GM12878 (cell line): Measurements from ENCODE around the gene PRSS8. TPM values are rescaled to one million over a fixed set of nuclear protein-coding genes. Genes with fewer than 3 reads are reported as not detected.

Source experiments
- ATAC-seq: fragments of 200-7000 bp; cut with Tn5 transposase; 3 replicates; pipeline ENCODE4 v1.9.1; 2020; ENCODE audit warnings: mild to moderate bottlenecking, moderate library complexity
- BruUV-seq: library from RNA; stranded (reverse); fragments of 400-500 nt; replicated peaks from 2 replicates; lab custom pipeline; 2021; lab: Mats Ljungman, UMichigan
- CTCF ChIA-PET: fragments of 300-600 bp; sonication (Branson Sonifier 250); formaldehyde crosslinking; extraction: SDS; loops from one replicate; lab custom pipeline; 2021; ENCODE audit warnings: inconsistent platforms; lab: Yijun Ruan, JAX
- POLR2A ChIA-PET: fragments of 350-600 bp; formaldehyde crosslinking; extraction: SDS; loops from one replicate; lab custom pipeline; 2021; ENCODE audit warnings: inconsistent platforms; lab: Charles Lee
- RAD21 ChIA-PET: fragments of 300-600 bp; sonication (Branson Sonifier 250); formaldehyde crosslinking; loops from one replicate; lab custom pipeline; 2023; ENCODE audit warnings: antibody characterized with exemption; ENCODE audit not compliant: unreplicated experiment; lab: Charles Lee
- SMC1A ChIA-PET: fragments of 300-600 bp; sonication (Branson Sonifier 250); formaldehyde crosslinking; loops from one replicate; lab custom pipeline; 2023; ENCODE audit not compliant: unreplicated experiment, uncharacterized antibody; lab: Charles Lee
- DNase-seq: peaks from one replicate; pipeline ENCODE4 v3.0.0-alpha.2; 2011; ENCODE audit warnings: low read depth, low spot score
- FAIRE-seq: peaks from 3 replicates; lab custom pipeline; 2011; peaks lifted over from hg19 to GRCh38; lab: Jason Lieb, UNC
- H2AFZ ChIP-seq: 2 replicates; pipeline ENCODE4 v1.6.0; 2011; ENCODE audit warnings: low read depth, low read length, control low read depth; ENCODE audit not compliant: control insufficient read depth
- H3K27ac ChIP-seq: 2 replicates; pipeline ENCODE4 v1.5.1; 2011; ENCODE audit warnings: control low read depth; ENCODE audit not compliant: control insufficient read depth, insufficient read depth
- H3K27me3 ChIP-seq, 2 experiments: replicated peaks in 1 of 2; 2 replicates each; pipeline versions ENCODE4 v1.6.0 to v1.6.1; 2011; ENCODE audit warnings: low read length in 1 of 2; ENCODE audit not compliant: control insufficient read depth in 2 of 2, insufficient read depth in 2 of 2
- H3K36me3 ChIP-seq, 2 experiments: 2 replicates each; pipeline ENCODE4 v1.5.1; 2011; ENCODE audit warnings: low read length in 1 of 2; ENCODE audit not compliant: control insufficient read depth in 2 of 2, insufficient read depth in 2 of 2
- H3K4me1 ChIP-seq: 2 replicates; pipeline ENCODE4 v1.6.1; 2011; ENCODE audit warnings: mild to moderate bottlenecking, low read length, moderate library complexity, mixed read lengths; ENCODE audit not compliant: control insufficient read depth, insufficient read depth
- H3K4me2 ChIP-seq: 2 replicates; pipeline ENCODE4 v1.6.0; 2011; ENCODE audit warnings: control low read depth; ENCODE audit not compliant: control insufficient read depth, insufficient read depth
- H3K4me3 ChIP-seq: fragments of 200-600 bp; sonication (generic); 2 replicates; pipeline ENCODE4 v1.5.1; 2016
- H3K79me2 ChIP-seq: 2 replicates; pipeline ENCODE4 v1.6.0; 2011; ENCODE audit warnings: low read length; ENCODE audit not compliant: control insufficient read depth, insufficient read depth
- H3K9ac ChIP-seq: 2 replicates; pipeline ENCODE4 v1.8.0; 2011; ENCODE audit warnings: low read length, control low read depth, mixed read lengths; ENCODE audit not compliant: control insufficient read depth, insufficient read depth
- H3K9me3 ChIP-seq: replicated peaks from 3 replicates; pipeline ENCODE4 v1.5.1; 2011; ENCODE audit warnings: mild to moderate bottlenecking, low read length; ENCODE audit not compliant: control insufficient read depth, insufficient read depth
- H4K20me1 ChIP-seq: 2 replicates; pipeline ENCODE4 v1.6.0; 2011; ENCODE audit not compliant: control insufficient read depth, insufficient read depth
- BMI1 ChIP-seq: fragments of 450-650 bp; IDR thresholded peaks from 2 replicates; pipeline ENCODE4 v1.6.1; 2016; ENCODE audit warnings: mild to moderate bottlenecking, moderate library complexity, borderline replicate concordance
- CEBPZ ChIP-seq: fragments of 150-350 bp; IDR thresholded peaks from 2 replicates; pipeline ENCODE4 v1.6.1; 2016; ENCODE audit warnings: low read depth, low read length
- EZH2 ChIP-seq: IDR thresholded peaks from 2 replicates; pipeline ENCODE4 v1.6.1; 2012; ENCODE audit warnings: low read depth, mild to moderate bottlenecking, control low read depth, inconsistent platforms, low read length, borderline replicate concordance; ENCODE audit not compliant: control insufficient read depth
- FOXK2 ChIP-seq: fragments of 450-650 bp; IDR thresholded peaks from 2 replicates; pipeline ENCODE4 v1.6.1; 2017; ENCODE audit warnings: mild to moderate bottlenecking, moderate library complexity
- GATAD2B ChIP-seq: fragments of 450-650 bp; conservative IDR thresholded peaks from 2 replicates; pipeline ENCODE4 v1.6.1; 2017; ENCODE audit warnings: low read depth, mild to moderate bottlenecking, moderate library complexity
- MTA3 ChIP-seq: IDR thresholded peaks from 2 replicates; pipeline ENCODE4 v1.6.1; 2012; ENCODE audit warnings: low read length, inconsistent platforms, borderline replicate concordance
- PKNOX1 ChIP-seq: fragments of 450-650 bp; IDR thresholded peaks from 2 replicates; pipeline ENCODE4 v1.6.1; 2016; ENCODE audit warnings: mild to moderate bottlenecking
- POLR2AphosphoS5 ChIP-seq: IDR thresholded peaks from 2 replicates; pipeline ENCODE4 v1.6.1; 2011; ENCODE audit warnings: mild to moderate bottlenecking, low read length, inconsistent platforms
- SMAD1 ChIP-seq: fragments of 450-650 bp; IDR thresholded peaks from 2 replicates; pipeline ENCODE4 v1.6.1; 2018; ENCODE audit warnings: mild to moderate bottlenecking, low read depth; ENCODE audit not compliant: partially characterized antibody
- TCF7 ChIP-seq: IDR thresholded peaks from 2 replicates; pipeline ENCODE4 v1.6.1; 2014; ENCODE audit warnings: antibody characterized with exemption, borderline replicate concordance
- WRNIP1 ChIP-seq: IDR thresholded peaks from 2 replicates; pipeline ENCODE4 v1.6.1; 2011; ENCODE audit warnings: low read depth, low read length, improper control_type of control experiment, borderline replicate concordance
- WGBS: methylation state at CpG from one replicate; pipeline ENCODE4 v1.1.6; 2016; ENCODE audit warnings: low lambda C conversion rate; ENCODE audit not compliant: insufficient replicate concordance, insufficient coverage; ENCODE audit errors: missing lambda C conversion rate; 5-methylcytosine and 5-hydroxymethylcytosine counted together
- in situ Hi-C: fragments of 300-500 bp; cut with MboI; formaldehyde crosslinking; loops from 9 replicates; pipeline ENCODE4 v1.14.3; 2018; ENCODE audit warnings: mixed read lengths
- intact Hi-C: fragments of 100-400 bp; cut with micrococcal nuclease; formaldehyde crosslinking; loops from one replicate; pipeline ENCODE4 v1.14.2; 2022; ENCODE audit not compliant: unreplicated experiment
- polyA plus RNA-seq, 11 experiments: library from polyadenylated mRNA; depleted of rRNA in 4 of 11; unstranded in 6 of 11; stranded (reverse) in 5 of 11; fragments of >200 nt; fragmentation: Nextera tagmentation in 4 of 11; fragmentation: Illumina TruSeq in 1 of 11; extraction: Ambion mirVana in 4 of 11; extraction: Trizol in 1 of 11; gene quantifications; 1 replicate in 1 of 11; 2 replicates in 10 of 11; pipeline versions ENCODE4 v1.2.1 to v1.2.3, GENCODE V29; 2011 to 2016; ENCODE audit warnings: inconsistent platforms in 2 of 11, missing spikeins in 2 of 11, low read depth in 1 of 11
- total RNA-seq, 4 experiments: library from RNA; depleted of rRNA in 3 of 4; stranded (reverse); fragments of >200 nt in 3 of 4; fragmentation: Illumina TruSeq in 1 of 4; extraction: Trizol in 1 of 4; gene quantifications; 2 replicates each; pipeline versions ENCODE4 v1.2.1 to v1.2.3, GENCODE V29; 2013 to 2021
- TF ChIP-seq, protein P1 (sequence below): fragments of 450-650 bp; IDR thresholded peaks from 2 replicates; pipeline ENCODE4 v1.6.1; 2018; ENCODE audit warnings: mild to moderate bottlenecking, low read depth, moderate library complexity; ENCODE audit not compliant: partially characterized antibody
- TF ChIP-seq, protein P2 (sequence below): fragments of 450-650 bp; conservative IDR thresholded peaks from 2 replicates; pipeline ENCODE4 v1.6.1; 2017; ENCODE audit warnings: mild to moderate bottlenecking, moderate library complexity

The PRSS8 gene
- total and polyA plus RNA-seq, 10 of the 15 experiments (the other 5 are each of a cell fraction or from before 2014, with no cell fraction given), result 0.33 to 0.58 TPM; not detected in 8

- no peak for ATAC-seq
- no peak for DNase-seq
- H3K4me1 ChIP-seq, result no peaks in the 10 kb centered on the region; the same call in 1 of the 2 replicates
- no peaks in the 10 kb centered on the region for H3K36me3 ChIP-seq
- CTCF ChIA-PET, result interaction anchor here (0.7 kb wide), 1 partner anchor 246 kb away, joined by 3 read pairs; no protein-coding TSS in a partner anchor
- no peaks in the 10 kb centered on the region for H3K79me2 ChIP-seq
- in situ Hi-C loops, result no loop called here
- SMC1A ChIA-PET, result interaction anchor here (0.9 to 1.0 kb wide), 2 partner anchors 16 to 62 kb away, joined by 3 read pairs; partner anchors contain the start of genes ZNF646 and ZNF668
- H3K27ac ChIP-seq, result no peak overlapping the region
- H2AFZ ChIP-seq, result no peak overlapping the region
- H3K4me3 ChIP-seq, result no peak overlapping the region
- POLR2A ChIA-PET, result interaction anchor here (0.6 kb wide), 1 partner anchor 43 kb away, joined by 3 read pairs; the partner anchor contains the start of gene FUS
- H3K9me3 ChIP-seq, result no peaks in the 10 kb centered on the region
- no TSS peak for BruUV-seq
- intact Hi-C loops, result no loop called here
- no peak for TF ChIP-seq FOXK2
- TF ChIP-seq, protein P1, sequence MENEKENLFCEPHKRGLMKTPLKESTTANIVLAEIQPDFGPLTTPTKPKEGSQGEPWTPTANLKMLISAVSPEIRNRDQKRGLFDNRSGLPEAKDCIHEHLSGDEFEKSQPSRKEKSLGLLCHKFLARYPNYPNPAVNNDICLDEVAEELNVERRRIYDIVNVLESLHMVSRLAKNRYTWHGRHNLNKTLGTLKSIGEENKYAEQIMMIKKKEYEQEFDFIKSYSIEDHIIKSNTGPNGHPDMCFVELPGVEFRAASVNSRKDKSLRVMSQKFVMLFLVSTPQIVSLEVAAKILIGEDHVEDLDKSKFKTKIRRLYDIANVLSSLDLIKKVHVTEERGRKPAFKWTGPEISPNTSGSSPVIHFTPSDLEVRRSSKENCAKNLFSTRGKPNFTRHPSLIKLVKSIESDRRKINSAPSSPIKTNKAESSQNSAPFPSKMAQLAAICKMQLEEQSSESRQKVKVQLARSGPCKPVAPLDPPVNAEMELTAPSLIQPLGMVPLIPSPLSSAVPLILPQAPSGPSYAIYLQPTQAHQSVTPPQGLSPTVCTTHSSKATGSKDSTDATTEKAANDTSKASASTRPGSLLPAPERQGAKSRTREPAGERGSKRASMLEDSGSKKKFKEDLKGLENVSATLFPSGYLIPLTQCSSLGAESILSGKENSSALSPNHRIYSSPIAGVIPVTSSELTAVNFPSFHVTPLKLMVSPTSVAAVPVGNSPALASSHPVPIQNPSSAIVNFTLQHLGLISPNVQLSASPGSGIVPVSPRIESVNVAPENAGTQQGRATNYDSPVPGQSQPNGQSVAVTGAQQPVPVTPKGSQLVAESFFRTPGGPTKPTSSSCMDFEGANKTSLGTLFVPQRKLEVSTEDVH, result no peak
- TF ChIP-seq GATAD2B, result no peak
- TF ChIP-seq EZH2, result no peak
- TF ChIP-seq MTA3, result no peak
- TF ChIP-seq POLR2AphosphoS5, result no peak
- TF ChIP-seq TCF7, result no peak
- no peak for TF ChIP-seq PKNOX1
- TF ChIP-seq CEBPZ, result no peak
- no peak for TF ChIP-seq WRNIP1
- no peak for TF ChIP-seq SMAD1
- TF ChIP-seq BMI1, result no peak
- TF ChIP-seq, protein P2, sequence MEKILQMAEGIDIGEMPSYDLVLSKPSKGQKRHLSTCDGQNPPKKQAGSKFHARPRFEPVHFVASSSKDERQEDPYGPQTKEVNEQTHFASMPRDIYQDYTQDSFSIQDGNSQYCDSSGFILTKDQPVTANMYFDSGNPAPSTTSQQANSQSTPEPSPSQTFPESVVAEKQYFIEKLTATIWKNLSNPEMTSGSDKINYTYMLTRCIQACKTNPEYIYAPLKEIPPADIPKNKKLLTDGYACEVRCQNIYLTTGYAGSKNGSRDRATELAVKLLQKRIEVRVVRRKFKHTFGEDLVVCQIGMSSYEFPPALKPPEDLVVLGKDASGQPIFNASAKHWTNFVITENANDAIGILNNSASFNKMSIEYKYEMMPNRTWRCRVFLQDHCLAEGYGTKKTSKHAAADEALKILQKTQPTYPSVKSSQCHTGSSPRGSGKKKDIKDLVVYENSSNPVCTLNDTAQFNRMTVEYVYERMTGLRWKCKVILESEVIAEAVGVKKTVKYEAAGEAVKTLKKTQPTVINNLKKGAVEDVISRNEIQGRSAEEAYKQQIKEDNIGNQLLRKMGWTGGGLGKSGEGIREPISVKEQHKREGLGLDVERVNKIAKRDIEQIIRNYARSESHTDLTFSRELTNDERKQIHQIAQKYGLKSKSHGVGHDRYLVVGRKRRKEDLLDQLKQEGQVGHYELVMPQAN, result no peak
- H3K9ac ChIP-seq, result no peak overlapping the region
- FAIRE-seq, result no peak
- H4K20me1 ChIP-seq, result no peaks in the 10 kb centered on the region
- no peak overlapping the region for H3K4me2 ChIP-seq
- no peaks in the 10 kb centered on the region for H3K27me3 ChIP-seq
- WGBS, result 40% methylated on average over 6 of the region's 6 CpGs
- RAD21 ChIA-PET, result no interaction called here
Observed at GRCh38 chr16:31136287-31136662, 748 bp upstream of the PRSS8 start.
